PFSK-1 (cell line): ENCODE measurements around the gene ZCWPW1.

Experiments
- FOXP2 ChIP-seq: optimal IDR thresholded peaks from 2 replicates; pipeline ENCODE3; 2011; ENCODE audit warnings: borderline replicate concordance, control low read depth, inconsistent platforms; ENCODE audit not compliant: insufficient read depth; ENCODE audit errors: extremely low read length, extremely low read depth
- POLR2AphosphoS5 ChIP-seq: IDR thresholded peaks from 2 replicates; pipeline ENCODE4 v1.6.1; 2012; ENCODE audit warnings: low read depth, mild to moderate bottlenecking, control low read depth, low read length, moderate library complexity
- SIN3A ChIP-seq: IDR thresholded peaks from 2 replicates; pipeline ENCODE4 v1.6.1; 2012; ENCODE audit warnings: mild to moderate bottlenecking, low read length, moderate library complexity, borderline replicate concordance; ENCODE audit not compliant: insufficient read depth
- TAF1 ChIP-seq: IDR thresholded peaks from 2 replicates; pipeline ENCODE4 v1.6.1; 2012; ENCODE audit warnings: low read length, control low read depth, borderline replicate concordance; ENCODE audit not compliant: insufficient read depth
- TF ChIP-seq, protein P1 (sequence below), 2 experiments: IDR thresholded peaks; 2 replicates each; pipeline versions ENCODE4 v1.6.1 to v1.8.0; 2011 to 2012; ENCODE audit warnings: low read depth in 2 of 2, low read length in 2 of 2, control low read depth in 1 of 2, inconsistent platforms in 1 of 2, mild to moderate bottlenecking in 1 of 2, moderate library complexity in 1 of 2; ENCODE audit not compliant: insufficient read depth in 1 of 2

The ZCWPW1 gene

GRCh38 chr7:100367676-100368613 lies 60.6 kb downstream of the ZCWPW1 start:
- TF ChIP-seq, protein P1, sequence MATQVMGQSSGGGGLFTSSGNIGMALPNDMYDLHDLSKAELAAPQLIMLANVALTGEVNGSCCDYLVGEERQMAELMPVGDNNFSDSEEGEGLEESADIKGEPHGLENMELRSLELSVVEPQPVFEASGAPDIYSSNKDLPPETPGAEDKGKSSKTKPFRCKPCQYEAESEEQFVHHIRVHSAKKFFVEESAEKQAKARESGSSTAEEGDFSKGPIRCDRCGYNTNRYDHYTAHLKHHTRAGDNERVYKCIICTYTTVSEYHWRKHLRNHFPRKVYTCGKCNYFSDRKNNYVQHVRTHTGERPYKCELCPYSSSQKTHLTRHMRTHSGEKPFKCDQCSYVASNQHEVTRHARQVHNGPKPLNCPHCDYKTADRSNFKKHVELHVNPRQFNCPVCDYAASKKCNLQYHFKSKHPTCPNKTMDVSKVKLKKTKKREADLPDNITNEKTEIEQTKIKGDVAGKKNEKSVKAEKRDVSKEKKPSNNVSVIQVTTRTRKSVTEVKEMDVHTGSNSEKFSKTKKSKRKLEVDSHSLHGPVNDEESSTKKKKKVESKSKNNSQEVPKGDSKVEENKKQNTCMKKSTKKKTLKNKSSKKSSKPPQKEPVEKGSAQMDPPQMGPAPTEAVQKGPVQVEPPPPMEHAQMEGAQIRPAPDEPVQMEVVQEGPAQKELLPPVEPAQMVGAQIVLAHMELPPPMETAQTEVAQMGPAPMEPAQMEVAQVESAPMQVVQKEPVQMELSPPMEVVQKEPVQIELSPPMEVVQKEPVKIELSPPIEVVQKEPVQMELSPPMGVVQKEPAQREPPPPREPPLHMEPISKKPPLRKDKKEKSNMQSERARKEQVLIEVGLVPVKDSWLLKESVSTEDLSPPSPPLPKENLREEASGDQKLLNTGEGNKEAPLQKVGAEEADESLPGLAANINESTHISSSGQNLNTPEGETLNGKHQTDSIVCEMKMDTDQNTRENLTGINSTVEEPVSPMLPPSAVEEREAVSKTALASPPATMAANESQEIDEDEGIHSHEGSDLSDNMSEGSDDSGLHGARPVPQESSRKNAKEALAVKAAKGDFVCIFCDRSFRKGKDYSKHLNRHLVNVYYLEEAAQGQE (IDR thresholded peaks at IDR 0.05; ENCODE audit: insufficient read depth in 1 of 2, low read depth in 2 of 2, low read length in 2 of 2), result no peak
- no peak; the same call in 1 of the 2 replicates for TF ChIP-seq POLR2AphosphoS5
- no peak for TF ChIP-seq SIN3A
- no peak for TF ChIP-seq FOXP2
- TF ChIP-seq TAF1, result no peak

- TF ChIP-seq SIN3A (no peak), POLR2AphosphoS5 (peak; percentile 61)
Measured at GRCh38 chr7:100367251-100367620, 61.3 kb downstream of the ZCWPW1 start.

DNA sequence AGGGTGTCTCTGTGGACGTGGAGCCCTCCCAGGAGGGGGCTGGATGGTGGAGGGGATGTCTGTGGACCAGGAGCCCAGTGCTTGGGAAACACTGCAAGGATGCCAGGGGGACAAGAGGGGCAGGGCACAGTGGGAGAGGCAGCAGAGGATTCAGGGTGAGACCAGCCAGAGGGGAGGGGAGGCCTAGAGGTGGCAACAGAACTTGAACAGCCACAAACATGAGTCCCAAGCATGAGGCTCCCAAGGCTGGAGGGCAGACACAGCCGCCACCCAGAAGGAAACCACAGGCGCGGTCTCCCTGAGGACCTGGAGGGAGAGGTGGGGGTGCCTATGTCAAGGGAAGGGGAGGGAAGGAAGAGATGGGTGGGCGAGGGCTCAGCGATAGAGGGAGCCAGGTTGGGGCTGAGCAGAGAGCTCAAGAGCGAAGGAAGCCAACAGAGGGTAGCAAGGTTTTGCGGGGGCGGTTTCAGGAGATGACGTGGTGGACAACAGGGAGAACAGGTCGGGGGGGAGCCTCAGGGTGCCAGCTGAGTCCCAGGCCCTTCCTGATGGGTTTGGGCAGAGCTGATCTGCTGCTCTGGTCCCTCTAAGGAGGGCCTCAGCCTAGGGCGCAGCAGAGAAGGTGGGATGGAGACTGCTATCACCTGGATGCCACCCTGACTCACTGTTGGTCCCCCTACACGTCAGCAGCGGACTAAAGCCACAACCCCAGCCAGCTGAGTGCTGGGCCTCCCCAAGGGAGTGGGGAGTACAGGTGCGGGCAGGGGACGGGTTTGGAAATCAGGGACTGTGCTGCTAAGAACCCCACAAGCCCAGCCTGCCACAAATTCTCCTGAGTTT lies 61.9 kb downstream of the ZCWPW1 start:
- TF ChIP-seq FOXP2 (no peak), SIN3A (no peak), TAF1 (no peak), POLR2AphosphoS5 (no peak; the same call in 1 of the 2 replicates)
- TF ChIP-seq, protein P1 (IDR thresholded peaks at IDR 0.05; ENCODE audit: insufficient read depth in 1 of 2, low read depth in 2 of 2, low read length in 2 of 2), result no peak

- TF ChIP-seq TAF1 (no peak), POLR2AphosphoS5 (no peak), FOXP2 (no peak), SIN3A (no peak)
Measured at GRCh38 chr7:100364480-100364879, 64.0 kb downstream of the ZCWPW1 start.

- no peak for TF ChIP-seq POLR2AphosphoS5
- TF ChIP-seq SIN3A, result no peak
- no peak for TF ChIP-seq TAF1
- no peak for TF ChIP-seq FOXP2
- TF ChIP-seq, protein P1 (IDR thresholded peaks at IDR 0.05; ENCODE audit: insufficient read depth in 1 of 2, low read depth in 2 of 2, low read length in 2 of 2), result no peak
Measured at GRCh38 chr7:100363098-100363497, 65.4 kb downstream of the ZCWPW1 start.
